NCI-H69 (cell line): ENCODE results near the gene ERICH2.
A peak's percentile ranks its signal among the peaks of the same experiment; 100 is the strongest.
"Not testable (repeated sequence)": the region's sequence is repeated elsewhere in the genome, so short reads cannot be mapped to it uniquely, and the experiment has no call there.

ENCODE experiments used
- DNase-seq: peaks from one replicate; lab custom pipeline; 2025; lab: John Stamatoyannopoulos, UW

The ERICH2 gene, protein sequence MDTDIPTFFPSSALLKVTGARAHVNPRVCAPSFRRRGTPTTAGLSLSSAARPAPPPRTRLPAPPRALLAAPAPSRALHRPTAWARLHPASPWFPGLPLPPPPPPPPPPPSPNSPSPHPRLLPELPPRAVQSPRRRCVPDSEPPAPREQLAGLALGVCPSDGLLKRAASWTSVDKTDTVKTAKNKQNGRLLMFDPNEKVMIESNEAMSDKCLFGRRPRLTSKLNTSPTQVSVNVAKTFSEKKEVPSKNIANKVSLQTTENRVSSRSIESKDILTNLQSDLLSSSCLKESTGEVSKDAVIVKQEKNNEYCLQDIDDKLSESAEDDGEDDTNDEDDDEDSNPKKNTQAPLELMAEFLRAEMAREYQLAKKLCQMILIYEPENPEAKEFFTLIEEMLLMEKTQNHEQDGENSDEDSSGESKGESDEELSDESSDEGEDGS

DNA sequence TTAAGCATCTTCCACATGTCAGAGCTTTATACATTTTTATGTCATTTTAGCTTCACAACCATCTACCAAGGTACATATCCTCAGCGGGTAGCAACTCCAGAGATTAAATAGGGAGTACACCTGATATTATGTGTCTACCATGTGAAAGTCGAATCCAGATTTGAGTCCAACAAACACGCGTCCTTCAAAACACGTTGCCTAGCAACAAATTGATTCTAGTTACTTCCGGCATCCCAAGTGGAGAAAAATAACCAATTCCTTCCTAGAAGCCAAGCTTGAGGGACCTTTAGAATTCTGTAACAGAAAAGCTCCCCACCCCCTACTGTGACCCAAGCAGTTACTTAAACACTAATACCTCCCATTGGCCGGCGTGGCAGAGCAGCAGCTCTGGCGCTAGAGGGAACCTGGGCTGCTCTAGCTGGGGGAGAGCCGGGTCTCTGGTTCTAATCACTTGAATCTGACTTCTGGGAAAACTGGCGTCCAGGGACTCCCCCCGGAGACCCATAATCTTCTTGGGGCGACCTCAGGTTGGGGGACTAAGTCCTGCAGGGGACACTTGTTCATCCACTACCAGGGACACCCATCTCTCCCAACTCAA lies at the start of gene ERICH2:
Gene ERICH2 (plus strand): TSS at position 371 of the 598 bp plus-strand sequence. CDS start 304 bp downstream, outside the sequence.
- peak; percentile 64 for DNase-seq

DNA sequence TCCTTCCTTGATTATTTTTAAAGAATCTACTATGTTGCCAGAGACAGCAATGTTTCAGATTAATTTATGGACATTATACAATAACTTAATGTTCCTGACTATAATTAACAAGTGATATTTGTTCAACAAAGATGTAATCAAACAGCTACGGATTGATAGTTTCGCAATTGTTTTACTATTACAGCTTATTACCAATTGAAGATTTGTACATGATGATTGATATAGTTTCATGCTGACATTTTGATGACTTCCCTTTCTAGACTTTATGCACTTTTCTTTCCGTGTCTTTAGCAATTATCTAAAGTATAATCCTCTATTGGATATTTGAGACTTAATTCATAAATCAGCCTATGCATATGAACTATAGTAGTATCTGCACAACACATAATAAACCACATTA lies 48.5 kb upstream of the ERICH2 start:
- no peak for DNase-seq

DNA sequence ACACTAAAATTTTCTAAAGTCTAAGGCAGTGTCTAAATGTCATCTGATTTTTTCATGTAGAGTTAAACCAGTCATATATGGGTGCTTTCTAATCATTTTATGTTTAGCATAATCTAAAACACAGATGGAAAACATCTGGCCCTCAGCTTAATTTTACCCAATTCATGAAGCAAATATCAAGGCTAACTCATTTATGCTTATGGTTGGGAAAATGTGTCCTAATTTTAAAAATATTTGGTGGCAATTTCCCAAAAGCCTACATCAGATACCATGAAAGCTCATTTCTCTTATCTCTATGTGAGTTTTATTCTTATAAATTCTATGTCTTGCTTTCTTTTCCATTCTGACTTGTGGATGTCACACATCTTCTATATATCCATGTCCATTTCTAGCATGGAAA lies 47.9 kb upstream of the ERICH2 start:
- DNase-seq = no peak

DNA sequence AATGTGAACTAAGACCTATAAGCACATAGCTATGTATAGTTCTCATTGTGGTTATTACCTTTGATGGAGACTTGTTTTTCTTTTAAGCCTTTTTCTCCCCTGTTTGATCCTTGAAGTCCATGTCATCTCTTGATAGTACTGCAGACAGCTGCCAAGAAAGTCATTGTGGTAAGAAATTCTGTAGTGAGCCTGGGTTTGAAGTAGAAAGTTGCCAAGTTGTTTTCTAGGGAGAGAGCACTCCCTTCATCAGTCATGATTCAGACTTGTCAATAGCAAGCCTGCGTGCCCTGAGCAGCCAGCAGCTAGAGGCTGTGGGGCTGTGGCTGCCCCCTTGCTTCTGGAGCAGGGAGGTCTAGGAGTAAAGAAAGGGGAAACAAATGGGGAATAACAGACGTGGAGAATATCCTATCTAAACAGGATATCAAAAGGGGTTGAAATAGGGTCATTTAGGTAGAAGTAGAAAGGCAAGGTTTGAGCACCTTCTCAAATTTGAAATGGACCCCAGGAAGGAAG lies 46.7 kb upstream of the ERICH2 start:
- no peak for DNase-seq

DNA sequence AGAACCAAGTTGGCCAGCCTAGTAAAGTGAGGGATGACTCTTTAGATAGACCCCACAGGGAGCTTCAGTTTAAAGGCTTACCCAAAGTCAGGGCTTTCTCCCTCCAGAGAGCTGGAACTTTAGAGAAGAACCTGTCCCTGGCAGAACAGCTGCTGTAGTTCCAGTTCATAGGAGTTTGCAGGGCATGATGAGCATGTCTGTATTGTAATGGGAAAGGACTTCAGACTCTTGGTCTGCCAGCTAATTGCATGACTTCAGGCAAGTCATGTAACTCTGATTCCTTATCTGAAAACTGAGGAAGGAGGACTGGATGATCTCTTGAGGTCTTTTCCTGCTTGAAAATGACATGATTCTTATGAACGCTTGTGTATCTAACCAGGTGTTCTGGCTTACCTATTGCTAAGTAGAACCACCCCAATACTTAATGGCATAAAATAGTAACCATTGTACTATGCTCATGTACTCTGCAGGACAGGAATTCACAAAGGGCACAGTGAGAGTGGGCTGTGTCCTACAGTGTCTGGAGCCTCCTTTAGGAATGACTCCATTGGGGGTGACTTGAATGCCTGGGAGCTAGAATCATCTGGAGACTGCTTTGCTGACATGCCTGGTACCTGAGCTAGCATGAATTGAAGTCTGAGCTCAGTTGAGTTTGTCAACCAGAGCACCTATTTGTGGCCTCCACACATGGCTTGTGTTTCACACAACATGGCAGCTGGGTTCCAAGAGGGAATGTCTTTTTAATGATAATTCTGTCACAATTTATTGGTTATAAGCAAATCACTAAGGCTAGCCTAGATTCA lies 36.2 kb upstream of the ERICH2 start:
- DNase-seq = no peak

DNA sequence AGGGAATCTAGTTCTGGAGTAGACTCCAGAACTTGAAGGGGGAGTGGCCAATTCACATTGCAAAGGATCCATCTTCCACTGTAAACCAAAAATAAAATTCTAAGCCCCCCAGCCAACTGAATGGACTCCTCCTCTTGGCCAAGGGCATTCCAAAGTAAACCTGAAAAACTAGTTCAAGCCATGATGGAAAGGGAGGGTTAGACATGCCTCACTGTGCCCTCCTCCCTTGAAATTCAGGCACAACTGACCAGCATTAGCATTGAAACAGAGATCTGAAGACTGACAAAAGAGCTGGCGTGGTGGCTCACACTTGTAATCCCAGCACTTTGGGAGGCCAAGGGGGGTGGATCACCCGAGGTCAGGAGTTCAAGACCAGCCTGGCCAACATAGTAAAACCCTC lies 35.6 kb upstream of the ERICH2 start:
- DNase-seq = not testable (repeated sequence)

DNA sequence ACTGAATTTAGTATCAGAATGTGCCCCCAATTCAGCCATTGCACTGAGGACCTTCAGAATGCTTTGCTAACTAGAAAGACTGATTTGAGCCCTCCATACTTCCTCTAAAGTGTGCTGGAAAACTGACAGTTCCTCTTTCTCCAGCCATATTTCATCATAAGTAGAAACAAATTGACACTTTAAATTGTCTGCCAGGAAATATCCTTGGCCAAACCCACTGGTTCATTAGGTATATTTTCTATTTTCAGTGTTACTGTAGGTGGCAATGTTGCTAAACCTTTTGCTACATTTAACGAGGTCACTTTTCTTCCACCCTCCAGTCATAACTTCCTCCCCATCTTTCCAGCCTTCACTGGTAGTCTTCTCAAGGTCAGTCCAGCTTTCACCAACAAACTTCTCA lies 33.5 kb upstream of the ERICH2 start:
- DNase-seq = no peak

DNA sequence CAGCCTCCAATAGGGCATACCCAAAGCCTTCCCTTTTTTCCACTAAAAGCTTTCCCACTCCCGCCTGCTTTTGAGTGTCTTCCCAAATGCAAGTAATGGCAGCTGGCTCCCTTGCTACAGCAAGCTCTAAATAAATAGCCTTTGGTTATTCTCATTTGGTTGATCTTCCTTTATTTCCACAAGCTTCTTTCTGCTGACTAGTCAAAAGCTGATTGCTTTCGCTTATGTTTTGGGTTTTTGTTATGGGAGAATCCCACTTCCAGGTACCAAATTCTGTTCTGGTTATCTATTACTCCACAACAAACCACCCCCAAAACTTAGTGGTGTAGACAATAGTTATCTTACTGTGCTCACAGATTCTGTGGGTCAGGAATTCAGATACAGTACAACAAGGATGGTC lies 32.8 kb upstream of the ERICH2 start:
- no peak for DNase-seq

DNA sequence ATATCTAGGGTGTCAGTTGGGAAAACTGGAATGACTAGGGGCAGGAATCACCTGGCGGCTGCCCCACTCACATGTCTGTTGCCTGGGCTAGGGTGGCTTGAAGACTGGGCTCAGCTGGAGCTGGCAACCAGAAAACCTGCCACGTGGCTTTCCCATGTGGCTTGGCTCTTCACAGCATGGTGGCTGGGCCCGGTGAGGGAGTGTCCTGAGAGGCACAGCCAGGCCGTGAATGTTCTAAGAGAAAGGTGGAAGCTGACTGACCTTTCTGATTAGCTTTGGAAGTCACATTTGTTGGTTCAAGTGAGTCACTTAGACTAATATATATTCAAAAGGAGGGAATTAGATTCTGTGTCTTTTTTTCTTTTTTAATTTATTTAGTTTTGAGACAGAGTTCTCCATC lies 32.4 kb upstream of the ERICH2 start:
- DNase-seq = no peak

DNA sequence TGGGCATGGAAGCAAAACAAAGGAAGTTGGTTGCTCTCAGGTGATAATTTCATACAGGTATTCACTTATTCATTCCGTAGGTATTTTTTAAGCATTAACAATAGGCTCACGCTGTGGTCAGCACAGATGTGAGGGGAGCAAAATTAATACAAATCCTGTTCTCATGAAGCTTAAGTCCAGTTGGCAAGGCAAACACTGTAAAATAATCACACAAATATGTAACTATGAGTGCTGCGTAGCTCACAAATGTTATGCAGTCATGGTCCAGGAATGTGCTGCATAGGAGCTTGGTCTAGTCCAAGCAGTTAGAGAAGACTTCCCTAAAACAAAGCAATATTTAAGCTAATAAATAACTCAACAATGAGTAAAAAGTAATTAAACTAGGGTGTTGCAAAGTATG lies 31.1 kb upstream of the ERICH2 start:
- DNase-seq = no peak

DNA sequence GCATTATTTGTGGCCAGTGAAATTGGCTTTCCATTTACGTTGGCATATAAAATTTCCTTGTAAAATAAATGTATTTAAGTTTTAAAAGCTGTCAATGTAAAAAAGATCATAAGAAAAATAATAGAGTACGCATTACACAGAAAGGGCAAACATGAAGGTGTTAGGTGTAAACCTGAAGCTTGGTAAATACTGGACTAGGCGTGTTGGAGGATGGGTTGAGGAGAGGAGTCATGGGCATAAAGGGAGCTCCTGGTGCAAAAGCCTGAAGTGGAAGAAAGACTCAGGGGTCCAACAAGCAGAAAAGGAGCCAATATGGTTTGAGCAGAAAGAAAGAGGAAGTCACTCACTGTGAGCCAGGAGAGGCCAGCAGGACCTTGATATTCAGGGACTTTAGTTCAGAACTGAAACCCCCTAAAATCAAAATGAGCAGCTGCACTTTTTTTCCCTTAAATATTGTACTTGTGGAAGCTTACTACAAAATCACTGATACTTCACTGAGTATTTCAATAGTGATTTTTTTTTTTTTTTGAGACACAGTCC lies 30.6 kb upstream of the ERICH2 start:
- DNase-seq = no peak

DNA sequence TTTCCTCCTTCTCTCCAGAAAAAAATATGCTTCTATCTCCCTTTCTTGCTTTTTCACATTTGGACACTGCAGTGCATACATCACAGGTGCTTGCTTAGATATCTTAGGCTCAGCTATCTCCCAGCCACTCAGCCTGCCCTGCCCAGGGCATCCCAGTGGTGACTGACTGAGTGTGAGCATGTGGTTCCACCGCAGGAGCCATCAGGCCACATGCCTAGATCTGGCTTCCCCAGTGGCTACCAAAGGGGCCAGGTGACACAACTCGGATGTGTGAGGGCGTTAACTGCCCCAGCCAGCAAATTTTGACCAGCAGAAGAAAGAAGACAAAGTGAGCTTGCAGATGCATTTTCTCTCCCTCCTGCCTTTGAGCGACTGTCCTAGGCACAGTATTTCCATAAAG lies 29.5 kb upstream of the ERICH2 start:
- no peak for DNase-seq

DNA sequence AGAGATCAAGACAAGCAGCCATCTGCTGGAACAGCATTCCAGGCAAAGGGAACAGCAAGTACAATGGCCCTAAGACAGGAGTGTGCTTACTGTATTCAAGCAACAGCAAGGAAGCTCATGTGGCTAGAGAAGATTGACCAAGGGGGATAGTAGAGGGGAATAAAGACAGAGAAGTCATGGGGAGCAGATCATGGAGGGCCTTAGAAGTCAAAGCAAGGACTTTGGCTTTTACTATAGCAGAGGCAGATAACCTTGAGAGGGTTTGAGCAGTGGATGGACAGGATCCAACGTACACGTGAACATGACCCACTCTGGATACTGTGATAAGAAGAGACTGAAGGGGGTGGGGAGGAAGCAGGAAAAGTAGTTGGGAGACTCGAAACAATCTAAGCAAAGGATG lies 28.2 kb upstream of the ERICH2 start:
- DNase-seq = no peak

DNA sequence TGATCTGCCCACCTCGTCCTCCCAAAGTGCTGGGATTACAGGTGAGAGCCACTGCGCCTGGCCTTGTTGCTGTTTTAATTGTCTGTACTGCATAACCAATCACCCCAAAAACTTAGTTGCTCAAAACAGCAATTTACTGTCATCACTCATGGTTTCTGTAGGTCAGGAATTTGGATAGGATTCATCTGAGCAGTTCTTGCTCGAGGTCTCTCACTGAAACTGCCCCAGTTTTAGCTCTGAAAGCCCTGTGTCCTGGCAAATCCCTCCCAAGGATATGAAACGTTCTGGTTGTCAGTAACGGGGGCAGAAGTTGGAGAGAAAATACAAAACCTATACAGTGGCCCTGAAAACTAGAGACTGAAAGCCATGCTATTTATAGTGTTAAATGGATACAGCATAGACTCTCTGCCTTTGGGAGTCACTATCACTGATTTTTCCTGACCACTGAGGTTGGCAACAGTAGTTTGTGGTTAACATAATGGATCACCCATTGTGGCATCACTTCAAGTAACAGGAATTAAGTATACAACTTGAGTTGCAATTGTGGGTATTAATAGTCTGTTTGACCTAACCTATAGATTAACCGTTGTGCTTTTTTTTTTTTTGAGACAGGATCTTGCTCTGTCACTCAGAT lies 27.2 kb upstream of the ERICH2 start:
- no peak for DNase-seq

DNA sequence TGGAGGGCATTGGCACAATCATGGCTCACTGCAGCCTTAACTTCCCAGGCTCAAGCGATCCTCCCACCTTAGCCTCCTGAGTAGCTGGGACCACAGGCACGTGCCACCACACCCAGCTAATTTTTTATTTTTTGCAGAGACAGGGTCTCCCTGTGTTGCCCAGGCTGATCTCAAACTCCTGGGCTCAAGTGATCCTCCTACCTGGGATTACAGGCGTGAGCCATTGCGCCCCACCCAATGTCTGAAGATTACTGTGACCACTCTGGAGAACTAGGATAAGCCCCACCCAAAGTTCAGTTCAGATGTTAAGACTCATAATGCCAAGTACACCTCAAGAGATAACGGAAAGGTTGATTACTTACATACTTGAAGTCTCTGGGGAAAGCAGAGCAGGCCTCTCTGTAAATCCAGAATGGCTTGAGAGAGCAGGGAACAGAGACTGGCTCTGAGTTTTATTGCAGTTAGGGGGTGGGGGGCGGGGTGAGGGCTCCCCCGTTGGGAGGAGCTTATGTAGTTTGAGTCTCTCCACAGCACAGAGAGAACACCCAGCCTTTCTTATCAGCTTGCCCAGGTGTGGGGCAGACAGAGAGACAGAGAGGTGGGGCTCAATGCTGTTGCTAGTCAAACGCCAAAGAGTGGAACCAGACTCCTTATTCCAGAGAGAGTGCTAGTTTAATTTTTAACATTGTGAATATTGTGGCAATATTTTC lies 26.5 kb upstream of the ERICH2 start:
- DNase-seq = no peak

DNA sequence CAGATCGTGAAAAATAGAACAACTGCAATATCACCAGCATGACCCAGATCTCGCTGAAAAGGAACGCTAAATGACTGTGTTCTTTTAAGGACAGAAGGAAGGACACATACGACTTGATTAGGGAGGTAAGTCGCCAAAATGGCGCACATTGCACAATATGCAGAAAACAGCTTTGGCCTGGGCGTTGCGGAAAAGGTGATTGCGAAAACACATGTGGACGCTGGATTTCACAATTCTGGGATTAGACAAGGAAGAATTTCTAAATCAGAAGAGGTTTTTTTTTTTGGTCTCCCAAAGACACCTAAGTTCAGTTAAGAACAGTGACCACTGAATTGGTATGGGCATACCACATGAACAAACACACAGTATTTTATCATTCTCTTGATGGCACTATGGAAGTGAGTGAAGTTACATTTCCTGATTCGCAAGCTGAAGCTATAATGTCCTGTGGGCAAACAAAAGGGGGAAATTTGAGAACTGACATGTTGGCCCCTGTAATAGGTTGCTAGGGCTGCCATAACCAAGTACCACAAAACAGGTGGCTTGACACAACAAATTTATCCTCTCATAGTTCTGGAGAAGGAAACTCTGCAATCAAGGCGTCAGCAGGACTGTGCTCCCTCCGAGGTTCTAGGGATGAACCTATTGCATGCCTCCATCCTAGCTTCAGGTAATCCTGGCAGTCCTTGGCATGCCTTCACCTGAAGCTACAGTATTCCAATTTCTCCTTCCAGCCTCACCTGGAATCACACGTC lies 25.8 kb upstream of the ERICH2 start:
- no peak for DNase-seq

DNA sequence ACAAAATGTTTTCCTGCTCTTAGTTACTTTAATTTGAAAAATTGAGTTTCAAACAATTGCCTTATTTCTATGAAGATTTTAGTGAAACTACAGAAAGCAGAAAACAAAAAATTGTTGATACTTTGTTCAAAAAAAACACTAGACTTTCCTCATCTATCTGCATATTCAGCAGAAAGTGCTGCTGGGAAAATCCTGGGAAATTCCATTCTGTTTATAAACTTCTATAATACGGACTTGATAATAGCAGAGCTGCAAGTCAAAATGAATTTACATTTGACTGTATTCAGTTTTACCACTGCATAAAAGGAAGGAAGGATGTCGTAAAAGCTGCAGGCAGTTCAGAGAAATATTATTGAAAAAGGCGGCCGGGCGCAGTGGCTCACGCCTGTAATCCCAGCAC lies 24.9 kb upstream of the ERICH2 start:
- no peak for DNase-seq

DNA sequence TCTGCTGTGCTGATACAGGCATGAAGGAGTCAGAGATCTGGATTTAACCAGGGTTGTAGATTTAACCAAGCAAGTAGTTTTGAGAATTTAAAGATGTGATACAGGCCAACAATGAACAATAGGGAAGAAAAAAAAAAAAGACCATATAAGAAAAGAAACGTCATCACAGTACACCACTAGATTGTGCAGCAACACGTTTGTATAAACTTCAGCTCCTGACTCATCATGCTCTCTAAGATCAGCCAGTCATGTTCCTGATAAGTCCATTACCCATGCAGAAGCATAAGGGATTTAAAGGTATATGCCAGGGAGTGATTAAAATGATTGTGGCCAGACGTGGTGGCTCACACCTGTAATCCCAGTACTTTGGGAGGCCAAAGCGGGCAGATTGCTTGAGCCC lies 22.3 kb upstream of the ERICH2 start:
- DNase-seq = no peak

DNA sequence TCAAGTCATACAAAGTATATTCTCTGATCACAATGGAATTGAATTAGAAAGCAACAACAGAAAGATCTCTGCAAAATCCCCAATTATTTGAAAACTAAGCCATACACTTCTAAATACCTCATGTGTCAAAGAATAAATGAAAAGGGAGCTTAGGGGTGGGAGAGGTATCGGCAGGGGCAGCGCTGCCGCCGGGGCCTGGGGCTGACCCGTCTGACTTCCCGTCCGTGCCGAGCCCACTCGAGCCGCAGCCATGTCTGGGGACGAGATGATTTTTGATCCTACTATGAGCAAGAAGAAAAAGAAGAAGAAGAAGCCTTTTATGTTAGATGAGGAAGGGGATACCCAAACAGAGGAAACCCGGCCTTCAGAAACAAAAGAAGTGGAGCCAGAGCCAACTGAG lies 18.6 kb upstream of the ERICH2 start:
- DNase-seq = not testable (repeated sequence)

DNA sequence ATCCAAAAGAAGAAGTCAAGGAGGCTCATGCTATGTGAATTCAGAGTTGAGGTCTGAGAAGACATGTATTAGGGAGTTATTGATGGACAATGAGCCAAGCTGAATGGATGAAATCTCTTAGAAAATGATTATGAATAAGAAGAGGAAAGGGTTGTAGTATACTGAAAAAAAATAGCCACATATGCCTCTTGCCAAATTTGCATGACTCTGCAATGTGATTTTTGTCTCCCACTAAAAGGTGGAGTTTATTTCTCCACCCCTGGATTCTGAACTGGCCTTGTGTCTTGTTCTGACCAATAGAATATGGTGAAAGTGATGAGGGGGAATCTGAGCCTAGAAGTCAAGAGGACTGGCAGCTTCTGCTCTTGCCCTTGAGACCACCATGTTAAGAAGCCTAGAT lies 8.6 kb upstream of the ERICH2 start:
- no peak for DNase-seq

DNA sequence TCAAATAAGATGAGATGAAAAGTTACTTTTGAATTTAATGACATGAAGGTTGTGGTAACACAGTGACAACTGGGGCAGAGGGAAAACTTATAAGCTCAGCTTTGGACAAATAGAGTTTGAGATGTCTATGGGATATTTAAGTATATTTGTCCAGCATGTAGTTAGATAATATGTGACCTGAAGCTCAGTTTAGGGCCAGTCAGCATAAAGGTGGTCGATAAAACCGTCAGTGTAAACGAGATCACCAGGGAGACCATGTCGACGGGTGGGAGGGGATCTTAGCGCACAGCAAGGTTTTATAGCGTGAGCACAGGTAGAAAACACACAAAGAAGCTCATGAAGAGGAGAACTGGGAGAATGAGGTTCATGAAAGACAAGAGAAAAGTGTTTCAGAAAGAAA lies 7.4 kb upstream of the ERICH2 start:
- no peak for DNase-seq
